Measurements from ENCODE around the gene FXN. TPM values are rescaled to one million over a fixed set of nuclear protein-coding genes. Genes with fewer than 3 reads are reported as not detected.
"Not testable (repeated sequence)": the region's sequence is repeated elsewhere in the genome, so short reads cannot be mapped to it uniquely, and the experiment has no call there.

Gene FXN
- total RNA-seq, 1 experiment from 2014 or later, result 12.0 TPM

- peaks cover 5% of the 10 kb centered on the region; the same call in 1 of the 2 replicates for H3F3A ChIP-seq (ENCODE audit: insufficient read depth, low read depth)
- no peaks in the 10 kb centered on the region for H3K27me3 ChIP-seq (ENCODE audit: insufficient read depth, low read depth)
- no peaks in the 10 kb centered on the region for H3K9me3 ChIP-seq (ENCODE audit: insufficient read depth, low read depth)
- no peaks in the 10 kb centered on the region for H3K36me3 ChIP-seq (ENCODE audit: low read depth)
- TF ChIP-seq, protein P1, sequence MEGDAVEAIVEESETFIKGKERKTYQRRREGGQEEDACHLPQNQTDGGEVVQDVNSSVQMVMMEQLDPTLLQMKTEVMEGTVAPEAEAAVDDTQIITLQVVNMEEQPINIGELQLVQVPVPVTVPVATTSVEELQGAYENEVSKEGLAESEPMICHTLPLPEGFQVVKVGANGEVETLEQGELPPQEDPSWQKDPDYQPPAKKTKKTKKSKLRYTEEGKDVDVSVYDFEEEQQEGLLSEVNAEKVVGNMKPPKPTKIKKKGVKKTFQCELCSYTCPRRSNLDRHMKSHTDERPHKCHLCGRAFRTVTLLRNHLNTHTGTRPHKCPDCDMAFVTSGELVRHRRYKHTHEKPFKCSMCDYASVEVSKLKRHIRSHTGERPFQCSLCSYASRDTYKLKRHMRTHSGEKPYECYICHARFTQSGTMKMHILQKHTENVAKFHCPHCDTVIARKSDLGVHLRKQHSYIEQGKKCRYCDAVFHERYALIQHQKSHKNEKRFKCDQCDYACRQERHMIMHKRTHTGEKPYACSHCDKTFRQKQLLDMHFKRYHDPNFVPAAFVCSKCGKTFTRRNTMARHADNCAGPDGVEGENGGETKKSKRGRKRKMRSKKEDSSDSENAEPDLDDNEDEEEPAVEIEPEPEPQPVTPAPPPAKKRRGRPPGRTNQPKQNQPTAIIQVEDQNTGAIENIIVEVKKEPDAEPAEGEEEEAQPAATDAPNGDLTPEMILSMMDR (conservative IDR thresholded peaks at IDR 0.05), result no peak
- no peak for TF ChIP-seq EZH2 (IDR thresholded peaks at IDR 0.05; ENCODE audit: low read depth)
- 0 out of 2 replicates have a peak, but pooled peaks cover 6% of the 10 kb centered on the region for H3K4me1 ChIP-seq (replicated peaks; ENCODE audit: insufficient read depth)
- ChIA-PET CTCF (no interaction called here), POLR2A (ENCODE audit: unreplicated experiment) (no interaction called here)
- no peak overlapping the region for H2AFZ ChIP-seq
- DNase-seq, result no peak
- no peaks in the 10 kb centered on the region; the same call in 1 of the 2 replicates for H4K20me1 ChIP-seq (ENCODE audit: insufficient read depth)
- no peaks in the 10 kb centered on the region for H3K79me2 ChIP-seq (ENCODE audit: low read depth)
- H3K27ac ChIP-seq, result no peak overlapping the region
- H3K9me2 ChIP-seq (ENCODE audit: insufficient read depth), result no peaks in the 10 kb centered on the region
- no peak overlapping the region for H3K4me2 ChIP-seq
- H3K4me3 ChIP-seq, result no peak overlapping the region
- intact Hi-C loops (cut with micrococcal nuclease; ENCODE audit: unreplicated experiment), result no loop called here
- no TSS peak for BruUV-seq (replicated peaks)
These were observed 13.5 kb downstream of the FXN start for GRCh38 chr9:69049094-69049493.

- DNase-seq; H3K4me3 ChIP-seq; H3K4me2 ChIP-seq; H3F3A ChIP-seq (ENCODE audit: insufficient read depth, low read depth); H3K27ac ChIP-seq; H2AFZ ChIP-seq; H3K4me1 ChIP-seq (replicated peaks; ENCODE audit: insufficient read depth); H3K27me3 ChIP-seq (ENCODE audit: insufficient read depth, low read depth); BruUV-seq (replicated peaks); POLR2A ChIA-PET (ENCODE audit: unreplicated experiment); H3K79me2 ChIP-seq (ENCODE audit: low read depth); H3K36me3 ChIP-seq (ENCODE audit: low read depth); H4K20me1 ChIP-seq (ENCODE audit: insufficient read depth); H3K9me3 ChIP-seq (ENCODE audit: insufficient read depth, low read depth); H3K9me2 ChIP-seq (ENCODE audit: insufficient read depth); CTCF ChIA-PET: not testable (repeated sequence)
- intact Hi-C loops (cut with micrococcal nuclease; ENCODE audit: unreplicated experiment), result loop anchor here (5.0 kb wide), 2 partner anchors 121 to 496 kb away; partner anchors contain the start of gene TJP2
These were observed 15.4 kb downstream of the FXN start for GRCh38 chr9:69050936-69051335.

- Histone ChIP-seq H3K9me3 (ENCODE audit: insufficient read depth, low read depth) (no peaks in the 10 kb centered on the region), H3K36me3 (ENCODE audit: low read depth) (no peaks in the 10 kb centered on the region), H2AFZ (no peak overlapping the region), H3F3A (ENCODE audit: insufficient read depth, low read depth) (no peaks in the 10 kb centered on the region), H3K9me2 (ENCODE audit: insufficient read depth) (no peaks in the 10 kb centered on the region), H3K79me2 (ENCODE audit: low read depth) (no peaks in the 10 kb centered on the region), H3K27me3 (ENCODE audit: insufficient read depth, low read depth) (no peaks in the 10 kb centered on the region), H4K20me1 (ENCODE audit: insufficient read depth) (no peaks in the 10 kb centered on the region), H3K4me1 (replicated peaks; ENCODE audit: insufficient read depth) (no peaks in the 10 kb centered on the region), H3K27ac (no peak overlapping the region), H3K4me3 (no peak overlapping the region), H3K4me2 (no peak overlapping the region)
- no TSS peak for BruUV-seq (replicated peaks)
- ChIA-PET CTCF (interaction anchor here (0.6 kb wide), 1 partner anchor 309 kb away, joined by 3 read pairs; no protein-coding TSS in a partner anchor), POLR2A (ENCODE audit: unreplicated experiment) (no interaction called here)
- no peak for TF ChIP-seq EZH2 (IDR thresholded peaks at IDR 0.05; ENCODE audit: low read depth)
- TF ChIP-seq, protein P1 (conservative IDR thresholded peaks at IDR 0.05), result no peak
- intact Hi-C loops (cut with micrococcal nuclease; ENCODE audit: unreplicated experiment), result loop anchor here (1.0 to 5.0 kb wide), 5 partner anchors 65 to 492 kb away; partner anchors contain the start of gene TJP2
- no peak for DNase-seq
These were observed 19.4 kb downstream of the FXN start for GRCh38 chr9:69054989-69055388.

- Histone ChIP-seq H3K9me2 (ENCODE audit: insufficient read depth) (no peaks in the 10 kb centered on the region), H4K20me1 (ENCODE audit: insufficient read depth) (no peaks in the 10 kb centered on the region), H3K4me3 (no peak overlapping the region), H3K4me1 (replicated peaks; ENCODE audit: insufficient read depth) (no peaks in the 10 kb centered on the region), H3F3A (ENCODE audit: insufficient read depth, low read depth) (no peaks in the 10 kb centered on the region), H3K27me3 (ENCODE audit: insufficient read depth, low read depth) (no peaks in the 10 kb centered on the region), H3K9me3 (ENCODE audit: insufficient read depth, low read depth) (no peaks in the 10 kb centered on the region), H3K27ac (no peak overlapping the region), H3K36me3 (ENCODE audit: low read depth) (no peaks in the 10 kb centered on the region), H3K4me2 (no peak overlapping the region), H2AFZ (no peak overlapping the region), H3K79me2 (ENCODE audit: low read depth) (no peaks in the 10 kb centered on the region)
- ChIA-PET POLR2A (ENCODE audit: unreplicated experiment) (no interaction called here), CTCF (no interaction called here)
- TF ChIP-seq, protein P1 (conservative IDR thresholded peaks at IDR 0.05), result no peak
- TF ChIP-seq EZH2 (IDR thresholded peaks at IDR 0.05; ENCODE audit: low read depth), result no peak
- BruUV-seq (replicated peaks), result no TSS peak
- intact Hi-C loops (cut with micrococcal nuclease; ENCODE audit: unreplicated experiment), result loop anchor here (5.0 kb wide), 1 partner anchor 341 kb away; no protein-coding TSS in a partner anchor
- no peak for DNase-seq
These were observed 20.8 kb downstream of the FXN start for GRCh38 chr9:69056191-69056815.

All from PC-9 (cell line).